Lower lobe of right lung (tissue), 2 donors: ENCODE data around the gene SIT1. TPM values are rescaled to one million over a fixed set of nuclear protein-coding genes. Genes with fewer than 3 reads are reported as not detected.

Experiments
- ATAC-seq, 2 donors: fragments of 200-7000 bp; cut with Tn5 transposase; one replicate each; pipeline ENCODE4 v1.9.1; 2020 to 2022; ENCODE audit warnings: mild to moderate bottlenecking in 2 of 2, moderate library complexity in 2 of 2
- DNase-seq: peaks from one replicate; pipeline ENCODE4 v3.0.0-alpha.2; 2020
- H3K27ac ChIP-seq: fragments of 200-600 bp; one replicate; pipeline ENCODE4 v1.8.0; 2022
- H3K27me3 ChIP-seq: fragments of 200-600 bp; one replicate; pipeline ENCODE4 v1.8.0; 2022; ENCODE audit warnings: low read depth
- H3K36me3 ChIP-seq: fragments of 200-600 bp; one replicate; pipeline ENCODE4 v1.8.0; 2022; ENCODE audit warnings: mild to moderate bottlenecking
- H3K4me1 ChIP-seq: fragments of 200-600 bp; one replicate; pipeline ENCODE4 v1.8.0; 2022
- H3K4me3 ChIP-seq: fragments of 200-600 bp; one replicate; pipeline ENCODE4 v1.8.0; 2022; ENCODE audit warnings: mild to moderate bottlenecking
- H3K9me3 ChIP-seq: fragments of 200-600 bp; one replicate; pipeline ENCODE4 v1.8.0; 2022
- CTCF ChIP-seq: fragments of 200-600 bp; IDR thresholded peaks from one replicate; pipeline ENCODE4 v1.8.0; 2022; ENCODE audit warnings: antibody characterized with exemption, mild to moderate bottlenecking
- intact Hi-C: fragments of 100-400 bp; cut with DNase I; formaldehyde crosslinking; loops from one replicate; pipeline ENCODE4 v1.11.0; 2022
- total RNA-seq: library from RNA; stranded (reverse); fragmentation: NEBNext Ultra II Directional; extraction: Animal tissue kit (Norgen Biotek cat#: 25700); gene quantifications from one replicate; pipeline ENCODE4 v1.2.1, GENCODE V29; 2021
- donor health status: DM: no; HTN: yes; CAD: no; lungs with severe emphysema.

Gene SIT1
- total RNA-seq, 1 donor from 2014 or later, result 1.5 TPM

DNA sequence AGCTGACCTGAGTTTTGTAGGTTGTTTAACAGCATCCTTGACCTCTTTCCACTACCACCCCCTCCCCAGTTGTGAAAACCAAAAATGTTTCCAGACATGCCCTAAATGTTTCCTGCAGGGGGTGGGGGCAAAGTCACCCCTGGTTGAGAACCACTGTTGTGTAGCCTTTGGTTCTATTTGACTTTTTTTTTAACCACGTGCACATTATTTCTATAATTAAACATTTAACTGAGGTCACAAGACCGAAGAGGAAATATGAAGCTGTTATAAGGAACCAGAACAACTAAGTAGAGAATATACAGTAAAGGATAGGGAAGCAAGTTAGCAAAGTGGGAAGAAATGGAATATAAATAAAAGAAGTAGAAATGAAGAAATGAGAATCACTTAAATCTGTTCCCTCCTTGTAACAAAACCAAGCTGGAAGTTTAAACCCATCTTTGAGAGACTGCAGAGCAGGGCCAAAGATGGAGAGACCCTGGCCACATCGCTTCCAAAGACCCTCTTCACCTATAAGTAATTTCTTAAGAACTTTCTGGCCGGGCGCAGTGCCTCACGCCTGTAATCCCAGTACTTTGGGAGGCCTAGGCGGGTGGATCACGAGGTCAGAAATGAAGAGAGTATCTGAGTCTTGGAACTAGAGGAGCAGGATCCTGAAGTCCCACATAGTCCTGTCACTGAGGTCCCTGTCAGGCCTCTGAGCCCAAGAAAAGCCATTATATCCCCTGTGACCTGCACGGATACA, 14.4 kb downstream of the SIT1 start:
- TF ChIP-seq CTCF, result no peak
- Histone ChIP-seq H3K27ac (peak overlapping the region; percentile 53), H3K4me3 (no peak overlapping the region), H3K9me3 (no peaks in the 10 kb centered on the region), H3K27me3 (no peaks in the 10 kb centered on the region), H3K4me1 (peaks cover 19% of the 10 kb centered on the region), H3K36me3 (no peaks in the 10 kb centered on the region)
- DNase-seq (no peak), ATAC-seq (peak; percentile 51 to 54)
- intact Hi-C loops, result no loop called here

- Histone ChIP-seq H3K36me3 (no peaks in the 10 kb centered on the region), H3K27me3 (no peaks in the 10 kb centered on the region), H3K4me1 (peaks cover 19% of the 10 kb centered on the region), H3K4me3 (no peak overlapping the region), H3K27ac (peak overlapping the region; percentile 53), H3K9me3 (no peaks in the 10 kb centered on the region)
- intact Hi-C loops, result no loop called here
- no peak for DNase-seq
- peak in 1 of 2 donors; percentile 73 for ATAC-seq
- no peak for TF ChIP-seq CTCF
These were observed 15.0 kb downstream of the SIT1 start for GRCh38 chr9:35635730-35636129.

GRCh38 chr9:35629597-35629996, 21.1 kb downstream of the SIT1 start:
- intact Hi-C loops, result no loop called here
- no peak for ATAC-seq
- H3K27me3 ChIP-seq, result no peaks in the 10 kb centered on the region
- H3K9me3 ChIP-seq, result no peaks in the 10 kb centered on the region
- no peaks in the 10 kb centered on the region for H3K4me1 ChIP-seq
- no peak for TF ChIP-seq CTCF
- no peak overlapping the region for H3K4me3 ChIP-seq
- no peaks in the 10 kb centered on the region for H3K36me3 ChIP-seq
- H3K27ac ChIP-seq, result no peak overlapping the region
- no peak for DNase-seq

DNA sequence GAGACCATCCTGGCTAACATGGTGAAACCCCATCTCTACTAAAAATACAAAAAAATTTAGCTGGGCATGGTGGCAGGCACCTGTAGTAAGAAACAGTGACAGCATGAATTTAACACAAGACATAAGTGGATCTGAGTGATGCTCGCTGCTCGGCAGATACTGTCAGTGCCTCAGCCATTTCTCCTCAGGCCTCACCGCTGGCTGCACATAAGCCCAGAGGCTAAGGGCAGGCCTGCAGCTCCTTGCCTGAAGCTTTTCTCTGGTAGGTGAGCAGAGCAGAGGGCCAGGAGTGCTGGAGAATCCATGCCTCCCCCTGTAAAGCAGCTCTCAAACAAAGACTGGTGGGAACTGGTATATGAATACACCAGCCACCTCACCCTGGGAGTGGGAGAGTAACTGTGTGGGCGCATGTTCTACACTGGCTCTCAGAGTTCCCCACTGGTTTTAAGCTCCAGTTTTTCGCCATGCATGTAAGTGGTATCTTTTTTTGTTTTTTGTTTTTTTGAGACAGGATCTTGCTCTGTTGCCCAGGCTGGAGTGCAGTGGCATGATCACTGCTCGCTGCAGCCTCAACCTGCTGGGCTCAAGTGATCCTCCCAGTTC, 22.2 kb downstream of the SIT1 start:
- Histone ChIP-seq H3K4me3 (no peak overlapping the region), H3K27ac (no peak overlapping the region), H3K27me3 (no peaks in the 10 kb centered on the region), H3K36me3 (no peaks in the 10 kb centered on the region), H3K4me1 (no peaks in the 10 kb centered on the region), H3K9me3 (no peaks in the 10 kb centered on the region)
- TF ChIP-seq CTCF, result no peak
- ATAC-seq (no peak), DNase-seq (no peak)
- intact Hi-C loops, result no loop called here

DNA sequence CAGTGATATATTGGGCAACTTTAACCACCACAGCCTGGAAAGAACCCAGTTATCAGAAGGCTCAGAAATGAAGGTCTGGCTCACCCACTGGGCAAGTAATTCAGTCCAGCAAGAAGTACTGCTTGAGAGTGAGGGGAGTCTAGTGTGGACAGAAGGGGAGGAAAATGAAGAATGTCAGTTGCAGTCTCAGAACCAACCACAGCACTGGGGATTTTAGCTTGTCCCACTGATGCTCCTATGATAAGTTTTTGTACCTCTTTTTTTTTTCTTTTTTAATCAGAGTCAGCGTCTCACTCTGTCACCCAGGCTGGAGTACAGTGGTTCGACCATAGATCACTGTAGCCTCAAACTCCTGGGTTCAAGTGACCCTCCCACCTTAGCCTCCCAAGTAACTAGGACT, 23.2 kb downstream of the SIT1 start:
- TF ChIP-seq CTCF, result no peak
- ATAC-seq (no peak), DNase-seq (no peak)
- Histone ChIP-seq H3K4me1 (no peaks in the 10 kb centered on the region), H3K36me3 (no peaks in the 10 kb centered on the region), H3K27ac (no peak overlapping the region), H3K4me3 (no peak overlapping the region), H3K9me3 (no peaks in the 10 kb centered on the region), H3K27me3 (no peaks in the 10 kb centered on the region)
- intact Hi-C loops, result no loop called here
